K562 (cell line): ENCODE results near the gene ZC3H18. TPM values are rescaled to one million over a fixed set of nuclear protein-coding genes. Genes with fewer than 3 reads are reported as not detected.

Experiments
- ATF7 ChIP-seq: fragments of 450-650 bp; IDR thresholded peaks from 2 replicates; pipeline ENCODE4 v1.7.1; 2014; ENCODE audit warnings: mild to moderate bottlenecking, moderate library complexity
- BCL6 ChIP-seq: fragments of 250-450 bp; sonication (Bioruptor Pico); IDR thresholded peaks from 2 replicates; pipeline ENCODE4 v1.4.0; 2020
- CTBP1 ChIP-seq: fragments of 450-650 bp; IDR thresholded peaks from 2 replicates; pipeline ENCODE4 v1.6.1; 2016; ENCODE audit warnings: borderline replicate concordance
- DNMT1 ChIP-seq: fragments of 450-650 bp; IDR thresholded peaks from 2 replicates; pipeline ENCODE4 v1.6.1; 2016; ENCODE audit warnings: antibody characterized with exemption, mild to moderate bottlenecking
- GATAD2A ChIP-seq: fragments of 450-650 bp; IDR thresholded peaks from 2 replicates; pipeline ENCODE4 v1.6.1; 2017
- HCFC1 ChIP-seq: IDR thresholded peaks from 2 replicates; pipeline ENCODE4 v1.6.1; 2012; ENCODE audit warnings: low read depth, low read length, improper control_type of control experiment
- HDAC1 ChIP-seq, 2 experiments: fragments of 450-650 bp; IDR thresholded peaks; 2 replicates each; pipeline ENCODE4 v1.6.1; 2016 to 2017; ENCODE audit warnings: inconsistent platforms in 1 of 2, mild to moderate bottlenecking in 1 of 2, moderate library complexity in 1 of 2
- HDGF ChIP-seq: fragments of 450-650 bp; IDR thresholded peaks from 2 replicates; pipeline ENCODE4 v1.6.1; 2016
- MTF1 ChIP-seq: fragments of 250-450 bp; sonication (Bioruptor Pico); IDR thresholded peaks from 2 replicates; pipeline ENCODE4 v1.9.0; 2021; ENCODE audit warnings: moderate library complexity, mild to moderate bottlenecking, inconsistent platforms, borderline replicate concordance
- PHB2 ChIP-seq: fragments of 450-650 bp; IDR thresholded peaks from 2 replicates; pipeline ENCODE4 v1.6.1; 2017; ENCODE audit warnings: low read depth
- POLR2G ChIP-seq: fragments of 200-400 bp; formaldehyde crosslinking; IDR thresholded peaks from 2 replicates; pipeline ENCODE4 v1.6.1; 2017; ENCODE audit warnings: low read depth, mild to moderate bottlenecking, antibody characterized with exemption, low read length, moderate library complexity
- POLR3A ChIP-seq: IDR thresholded peaks from 2 replicates; pipeline ENCODE4 v1.6.1; 2011; ENCODE audit warnings: borderline replicate concordance, mild to moderate bottlenecking, moderate library complexity; ENCODE audit not compliant: insufficient read length, insufficient read depth; ENCODE audit errors: extremely low read depth
- PRDM10 ChIP-seq: fragments of 450-650 bp; IDR thresholded peaks from 2 replicates; pipeline ENCODE4 v1.6.1; 2018; ENCODE audit not compliant: partially characterized antibody
- PURB ChIP-seq: sonication (generic); formaldehyde crosslinking; IDR thresholded peaks from 2 replicates; pipeline ENCODE4 v1.9.0; 2021; ENCODE audit warnings: low read depth, mild to moderate bottlenecking, missing genetic modification reagents
- RB1 ChIP-seq: fragments of 450-650 bp; IDR thresholded peaks from 2 replicates; pipeline ENCODE4 v1.6.1; 2017; ENCODE audit warnings: low read depth, mild to moderate bottlenecking
- SMC3 ChIP-seq: conservative IDR thresholded peaks from 2 replicates; pipeline ENCODE4 v1.6.1; 2011; ENCODE audit warnings: low read depth, low read length, improper control_type of control experiment; ENCODE audit not compliant: insufficient read depth
- SP2 ChIP-seq: IDR thresholded peaks from 2 replicates; pipeline ENCODE4 v1.6.1; 2011; ENCODE audit warnings: mild to moderate bottlenecking, low read depth, low read length, moderate library complexity; ENCODE audit not compliant: poor library complexity, severe bottlenecking; ENCODE audit errors: extremely low read depth
- ZNF263 ChIP-seq: sonication (generic); formaldehyde crosslinking; IDR thresholded peaks from 2 replicates; pipeline ENCODE4 v1.8.0; 2022; ENCODE audit warnings: mild to moderate bottlenecking, missing genetic modification reagents, borderline replicate concordance
- ZNF347 ChIP-seq: fragments of 450-650 bp; formaldehyde crosslinking; IDR thresholded peaks from 2 replicates; pipeline ENCODE4 v1.4.0; 2020; ENCODE audit warnings: low read depth, mild to moderate bottlenecking, moderate library complexity
- ZNF740 ChIP-seq, 3 experiments: fragments of 200-800 bp in 1 of 3; sonication (Bioruptor generic) in 1 of 3; sonication (generic) in 1 of 3; formaldehyde crosslinking in 1 of 3; IDR thresholded peaks; 2 replicates each; pipeline versions ENCODE4 v1.6.1 to v1.8.0; 2016 to 2022; ENCODE audit warnings: mild to moderate bottlenecking in 2 of 3, missing compliant biosample characterization in 2 of 3, missing genetic modification characterization in 2 of 3, missing genetic modification reagents in 1 of 3
- polyA plus RNA-seq, 8 experiments: library from polyadenylated mRNA; depleted of rRNA in 4 of 8; stranded (reverse) in 5 of 8; unstranded in 3 of 8; fragments of >200 nt; fragmentation: Nextera tagmentation in 2 of 8; fragmentation: Illumina TruSeq in 1 of 8; extraction: Ambion mirVana in 2 of 8; extraction: Trizol in 1 of 8; gene quantifications; 2 replicates each; pipeline versions ENCODE4 v1.2.1 to v1.2.3, GENCODE V29; 2011 to 2014; ENCODE audit warnings: inconsistent platforms in 1 of 8, missing spikeins in 1 of 8
- total RNA-seq, 7 experiments: library from RNA; depleted of rRNA in 6 of 7; stranded (reverse); fragments of >200 nt in 6 of 7; fragmentation: Illumina TruSeq in 2 of 7; extraction: Trizol in 2 of 7; gene quantifications; 2 replicates each; pipeline versions ENCODE4 v1.2.1 to v1.2.3, GENCODE V29; 2011 to 2021; ENCODE audit warnings: low replicate concordance in 1 of 7
- TF ChIP-seq, protein P1 (sequence below), 2 experiments: fragments of 250-450 bp in 1 of 2; fragments of 450-650 bp in 1 of 2; sonication (Bioruptor Pico) in 1 of 2; IDR thresholded peaks; 2 replicates each; pipeline versions ENCODE4 v1.6.1 to v1.8.0; 2016 to 2021; ENCODE audit warnings: mild to moderate bottlenecking in 2 of 2, moderate library complexity in 2 of 2, missing compliant biosample characterization in 1 of 2, missing genetic modification characterization in 1 of 2
- TF ChIP-seq, protein P2 (sequence below): fragments of 450-650 bp; IDR thresholded peaks from 2 replicates; pipeline ENCODE4 v1.6.1; 2016; ENCODE audit warnings: antibody characterized with exemption

Gene ZC3H18
- total and polyA plus RNA-seq, 9 of the 15 experiments (the other 6 are each of a cell fraction or from before 2014, with no cell fraction given): 1.7 to 88.7 (median 26.9) TPM

DNA sequence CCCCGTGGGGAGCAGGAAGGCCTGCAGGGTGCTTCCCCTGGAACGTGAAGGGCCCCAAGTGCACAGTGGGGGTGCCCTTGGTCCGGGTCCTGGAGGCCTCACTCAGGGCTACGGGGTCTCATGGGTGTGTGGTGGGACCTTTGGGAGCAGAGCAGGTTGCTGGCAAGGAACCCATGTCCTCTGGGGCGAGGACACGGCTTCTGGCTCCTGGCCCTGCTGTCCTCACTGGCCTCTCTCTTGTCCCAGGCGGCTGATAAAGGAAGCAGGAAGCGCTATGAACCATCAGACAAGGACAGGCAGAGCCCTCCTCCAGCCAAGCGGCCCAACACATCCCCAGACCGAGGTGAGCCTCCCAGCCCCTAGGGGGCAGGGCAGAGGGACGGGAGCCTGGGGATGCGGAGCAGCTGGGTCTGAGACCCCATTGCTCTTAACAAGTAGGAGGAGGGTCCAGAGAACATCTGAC, 58.3 kb downstream of the ZC3H18 start (continued):
- TF ChIP-seq POLR3A (no peak), ZNF740 (CRISPR knock-in tag; IDR thresholded peaks at IDR 0.05) (peak; percentile 71), ZNF740 (tag; IDR thresholded peaks at IDR 0.05) (no peak), HDGF (peak; percentile 80), GATAD2A (0 out of 2 replicates have a peak, but pooled peaks have one; percentile 29), PHB2 (no peak), HCFC1 (peak; percentile 69), PRDM10 (peak; percentile 35), BCL6 (CRISPR knock-in tag) (no peak), ZNF347 (CRISPR knock-in tag) (no peak), POLR2G (peak; percentile 67), HDAC1 (IDR thresholded peaks at IDR 0.05) (peak in 1 of 2 experiments; percentile 55; a peak in 2 of 4 replicates), SMC3 (peak; percentile 60), SP2 (peak; percentile 57), ZNF263 (CRISPR knock-in tag) (0 out of 2 replicates have a peak, but pooled peaks have one; percentile 61), RB1 (peak; percentile 70), ATF7 (peak; percentile 59; the same call in 1 of the 2 replicates), MTF1 (CRISPR knock-in tag) (no peak), DNMT1 (no peak), CTBP1 (peak; percentile 95), PURB (CRISPR knock-in tag) (no peak)
- TF ChIP-seq, protein P1, sequence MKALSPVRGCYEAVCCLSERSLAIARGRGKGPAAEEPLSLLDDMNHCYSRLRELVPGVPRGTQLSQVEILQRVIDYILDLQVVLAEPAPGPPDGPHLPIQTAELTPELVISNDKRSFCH (CRISPR knock-in tag; IDR thresholded peaks at IDR 0.05): no peak
- TF ChIP-seq, protein P1 (tag; IDR thresholded peaks at IDR 0.05): peak; percentile 59; the same call in 1 of the 2 replicates
- TF ChIP-seq, protein P2, sequence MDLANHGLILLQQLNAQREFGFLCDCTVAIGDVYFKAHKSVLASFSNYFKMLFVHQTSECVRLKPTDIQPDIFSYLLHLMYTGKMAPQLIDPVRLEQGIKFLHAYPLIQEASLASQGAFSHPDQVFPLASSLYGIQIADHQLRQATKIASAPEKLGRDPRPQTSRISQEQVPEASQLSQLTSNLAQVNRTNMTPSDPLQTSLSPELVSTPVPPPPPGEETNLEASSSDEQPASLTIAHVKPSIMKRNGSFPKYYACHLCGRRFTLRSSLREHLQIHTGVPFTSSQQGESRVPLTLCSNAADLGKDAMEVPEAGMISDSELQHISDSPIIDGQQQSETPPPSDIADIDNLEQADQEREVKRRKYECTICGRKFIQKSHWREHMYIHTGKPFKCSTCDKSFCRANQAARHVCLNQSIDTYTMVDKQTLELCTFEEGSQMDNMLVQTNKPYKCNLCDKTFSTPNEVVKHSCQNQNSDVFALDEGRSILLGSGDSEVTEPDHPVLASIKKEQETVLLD: peak; percentile 42; the same call in 1 of the 2 replicates
